Mucosa of rectum (tissue), 2 donors: Measurements from ENCODE around the gene TMEM38B.
"Not testable (repeated sequence)": the region's sequence is repeated elsewhere in the genome, so short reads cannot be mapped to it uniquely, and the experiment has no call there.

Source experiments
- H3K27ac ChIP-seq, 2 donors: one replicate each; pipeline ENCODE4 v1.7.0; 2013; ENCODE audit warnings: inconsistent platforms in 2 of 2, low read depth in 2 of 2, low read length in 2 of 2
- H3K27me3 ChIP-seq, 2 donors: one replicate each; pipeline ENCODE4 v1.7.0; 2013; ENCODE audit warnings: low read length in 2 of 2; ENCODE audit not compliant: control insufficient read depth in 2 of 2, insufficient read depth in 2 of 2
- H3K36me3 ChIP-seq, 2 donors: one replicate each; pipeline ENCODE4 v1.7.0; 2013; ENCODE audit warnings: low read length in 2 of 2; ENCODE audit not compliant: control insufficient read depth in 2 of 2, insufficient read depth in 2 of 2
- H3K4me1 ChIP-seq, 2 donors: one replicate each; pipeline ENCODE4 v1.7.0; 2013; ENCODE audit warnings: low read length in 2 of 2, mild to moderate bottlenecking in 1 of 2; ENCODE audit not compliant: control insufficient read depth in 2 of 2, insufficient read depth in 2 of 2
- H3K4me3 ChIP-seq, 2 donors: one replicate each; pipeline ENCODE4 v1.7.0; 2013; ENCODE audit warnings: low read length in 2 of 2
- H3K9ac ChIP-seq, 2 donors: one replicate each; pipeline ENCODE4 v1.7.0; 2013; ENCODE audit warnings: low read length in 2 of 2, low read depth in 1 of 2, mild to moderate bottlenecking in 1 of 2
- H3K9me3 ChIP-seq, 2 donors: one replicate each; pipeline ENCODE4 v1.7.0; 2013; ENCODE audit warnings: low read length in 2 of 2; ENCODE audit not compliant: control insufficient read depth in 2 of 2
- donor health status: healthy.
- donor health status: Normal muscosa, but diverticular disease.

TMEM38B gene

GRCh38 chr9:105751761-105752160, 57.4 kb downstream of the TMEM38B start:
- Histone ChIP-seq H3K27ac (no peak overlapping the region), H3K9ac (no peak overlapping the region), H3K9me3 (no peaks in the 10 kb centered on the region)

GRCh38 chr9:105757496-105758251, 63.3 kb downstream of the TMEM38B start:
- Histone ChIP-seq H3K9ac (no peak overlapping the region), H3K4me3 (no peak overlapping the region), H3K9me3 (no peaks in the 10 kb centered on the region), H3K27ac (no peak overlapping the region), H3K27me3 (no peaks in the 10 kb centered on the region), H3K4me1 (no peaks in the 10 kb centered on the region), H3K36me3 (peaks cover 0 to under 1% of the 10 kb centered on the region in 2 donors)

More at GRCh38 chr9:105751761-105752160, 57.4 kb downstream of the TMEM38B start:
- Histone ChIP-seq H3K4me3 (no peak overlapping the region), H3K36me3 (peaks cover 8 to 22% of the 10 kb centered on the region in 2 donors), H3K27me3 (no peaks in the 10 kb centered on the region), H3K4me1 (no peaks in the 10 kb centered on the region)

DNA sequence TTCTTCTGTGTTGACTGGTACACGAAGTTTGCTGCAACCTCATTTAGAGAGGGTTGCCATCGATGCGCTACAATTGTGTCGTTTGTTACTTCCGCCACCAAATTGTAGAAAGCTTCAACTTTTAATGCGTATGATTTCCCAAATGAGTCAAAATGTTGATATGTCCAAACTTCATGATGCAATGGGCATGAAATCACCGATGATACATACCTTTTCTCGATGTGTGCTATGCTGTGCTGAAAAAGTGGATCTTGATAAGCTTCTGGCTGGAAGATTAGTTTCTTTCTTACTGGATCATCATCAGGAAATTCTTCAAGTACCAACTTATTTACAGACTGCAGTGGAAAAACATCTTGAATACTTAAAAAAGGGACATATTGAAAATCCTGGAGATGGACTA, 65.7 kb downstream of the TMEM38B start:
- H3K4me1 ChIP-seq, result no peaks in the 10 kb centered on the region
- no peaks in the 10 kb centered on the region for H3K27me3 ChIP-seq
- no peak overlapping the region for H3K4me3 ChIP-seq
- no peak overlapping the region for H3K27ac ChIP-seq
- no peaks in the 10 kb centered on the region for H3K9me3 ChIP-seq
- no peak overlapping the region for H3K9ac ChIP-seq
- no peaks in the 10 kb centered on the region for H3K36me3 ChIP-seq

DNA sequence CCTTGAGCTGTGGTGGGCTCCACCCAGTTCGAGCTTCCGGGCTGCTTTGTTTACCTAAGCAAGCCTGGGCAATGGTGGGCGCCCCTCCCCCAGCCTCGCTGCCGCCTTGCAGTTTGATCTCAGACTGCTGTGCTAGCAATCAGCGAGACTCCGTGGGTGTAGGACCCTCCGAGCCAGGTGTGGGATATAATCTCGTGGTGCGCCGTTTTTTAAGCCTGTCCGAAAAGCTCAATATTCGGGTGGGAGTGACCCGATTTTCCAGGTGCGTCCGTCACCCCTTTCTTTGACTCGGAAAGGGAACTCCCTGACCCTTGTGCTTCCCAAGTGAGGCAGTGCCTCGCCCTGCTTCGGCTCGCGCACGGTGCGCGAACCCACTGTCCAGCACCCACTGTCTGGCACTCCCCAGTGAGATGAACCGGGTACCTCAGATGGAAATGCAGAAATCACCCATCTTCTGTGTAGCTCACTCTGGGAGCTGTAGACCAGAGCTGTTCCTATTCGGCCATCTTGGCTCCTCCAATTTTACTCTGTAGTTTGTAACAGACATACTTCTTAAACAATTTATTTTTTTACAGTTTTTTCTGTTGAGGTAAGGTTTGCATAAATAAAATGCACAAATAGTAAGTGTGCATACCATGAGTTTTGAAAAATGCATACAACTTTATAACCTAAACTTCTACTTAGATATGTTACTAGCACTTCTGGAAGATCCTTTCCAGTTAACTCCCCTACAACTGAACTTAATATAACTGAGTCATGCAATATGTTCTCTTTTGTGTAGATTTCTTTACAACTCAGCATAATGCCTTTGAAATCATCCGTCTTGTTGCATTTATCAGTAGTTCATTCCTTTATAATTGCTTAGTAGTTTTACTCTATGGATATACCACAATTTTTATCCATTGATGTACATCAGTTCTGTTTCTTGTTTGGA, 88.5 kb downstream of the TMEM38B start:
- H3K4me3 ChIP-seq, result not testable (repeated sequence)

DNA sequence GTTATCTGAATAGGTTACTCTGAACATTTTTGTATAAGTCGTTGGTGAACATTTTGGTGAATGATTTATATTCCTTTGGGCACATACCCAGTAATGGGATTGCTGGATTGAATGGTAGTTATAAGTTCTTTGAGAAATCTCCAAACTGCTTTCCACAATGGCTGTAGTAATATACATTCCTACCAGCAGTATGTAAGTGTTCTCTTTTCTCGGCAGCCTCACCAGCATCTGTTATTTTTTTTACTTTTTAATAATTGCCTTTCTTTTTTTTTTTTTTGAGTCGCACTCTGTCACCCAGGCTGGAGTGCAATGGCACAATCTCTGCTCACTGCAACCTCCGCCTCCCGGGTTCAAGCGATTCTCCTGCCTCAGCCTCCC, 89.1 kb downstream of the TMEM38B start:
- H3K27me3 ChIP-seq, H3K9me3 ChIP-seq, H3K9ac ChIP-seq, H3K4me1 ChIP-seq, H3K27ac ChIP-seq, H3K36me3 ChIP-seq, H3K4me3 ChIP-seq: not testable (repeated sequence)

More for the DNA sequence above, 88.5 kb downstream of the TMEM38B start:
- H3K27ac ChIP-seq, H3K9ac ChIP-seq, H3K27me3 ChIP-seq, H3K4me1 ChIP-seq, H3K36me3 ChIP-seq, H3K9me3 ChIP-seq: not testable (repeated sequence)

DNA sequence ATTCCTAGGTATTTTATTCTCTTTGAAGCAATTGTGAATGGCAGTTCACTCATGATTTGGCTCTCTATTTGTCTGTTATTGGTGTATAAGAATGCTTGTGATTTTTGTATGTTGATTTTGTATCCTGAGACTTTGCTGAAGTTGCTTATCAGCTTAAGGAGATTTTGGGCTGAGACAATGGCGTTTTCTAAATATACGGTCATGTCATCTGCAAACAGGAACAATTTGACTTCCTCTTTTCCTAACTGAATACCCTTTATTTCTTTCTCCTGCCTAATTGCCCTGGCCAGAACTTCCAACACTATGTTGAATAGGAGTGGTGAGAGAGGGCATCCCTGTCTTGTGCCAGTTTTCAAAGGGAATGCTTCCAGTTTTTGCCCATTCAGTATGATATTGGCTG, 92.5 kb downstream of the TMEM38B start:
- not testable (repeated sequence) for H3K9ac ChIP-seq, H3K27ac ChIP-seq, H3K27me3 ChIP-seq, H3K4me1 ChIP-seq, H3K9me3 ChIP-seq, H3K36me3 ChIP-seq, H3K4me3 ChIP-seq

DNA sequence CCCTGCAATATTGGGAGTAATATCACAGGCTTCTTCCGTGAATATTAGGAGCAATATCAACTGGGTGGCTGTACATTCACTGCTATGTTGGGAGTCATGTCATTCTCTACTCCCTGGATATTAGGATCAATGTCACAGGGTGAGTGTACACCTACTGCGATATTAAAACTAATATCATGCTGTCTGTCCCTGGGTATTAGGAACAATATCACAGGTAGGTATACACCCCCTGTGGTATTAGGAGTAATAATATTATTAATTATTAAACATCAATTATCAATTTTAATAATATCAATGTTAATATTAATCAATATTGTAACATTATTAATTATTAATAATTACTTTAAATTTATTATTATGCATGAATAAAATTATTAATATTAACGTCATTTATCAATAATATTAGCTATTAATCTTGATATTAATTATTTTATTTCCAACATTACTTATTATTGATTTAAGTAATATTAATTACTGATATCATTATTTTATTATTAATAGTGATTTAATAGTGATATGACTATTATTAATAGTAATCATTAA, 121.9 kb downstream of the TMEM38B start:
- Histone ChIP-seq H3K4me3 (no peak overlapping the region), H3K36me3 (no peaks in the 10 kb centered on the region), H3K27me3 (no peaks in the 10 kb centered on the region), H3K27ac (no peak overlapping the region), H3K9ac (no peak overlapping the region), H3K9me3 (no peaks in the 10 kb centered on the region), H3K4me1 (no peaks in the 10 kb centered on the region)

- Histone ChIP-seq H3K9ac (no peak overlapping the region), H3K9me3 (no peaks in the 10 kb centered on the region), H3K27me3 (no peaks in the 10 kb centered on the region), H3K36me3 (no peaks in the 10 kb centered on the region), H3K4me3 (no peak overlapping the region), H3K27ac (no peak overlapping the region), H3K4me1 (no peaks in the 10 kb centered on the region)
Observed at GRCh38 chr9:105816981-105817380, 122.6 kb downstream of the TMEM38B start.

GRCh38 chr9:105818903-105819302, 124.6 kb downstream of the TMEM38B start:
- Histone ChIP-seq H3K9me3 (no peaks in the 10 kb centered on the region), H3K4me3 (no peak overlapping the region), H3K9ac (no peak overlapping the region), H3K27me3 (no peaks in the 10 kb centered on the region), H3K27ac (no peak overlapping the region), H3K36me3 (no peaks in the 10 kb centered on the region), H3K4me1 (no peaks in the 10 kb centered on the region)

DNA sequence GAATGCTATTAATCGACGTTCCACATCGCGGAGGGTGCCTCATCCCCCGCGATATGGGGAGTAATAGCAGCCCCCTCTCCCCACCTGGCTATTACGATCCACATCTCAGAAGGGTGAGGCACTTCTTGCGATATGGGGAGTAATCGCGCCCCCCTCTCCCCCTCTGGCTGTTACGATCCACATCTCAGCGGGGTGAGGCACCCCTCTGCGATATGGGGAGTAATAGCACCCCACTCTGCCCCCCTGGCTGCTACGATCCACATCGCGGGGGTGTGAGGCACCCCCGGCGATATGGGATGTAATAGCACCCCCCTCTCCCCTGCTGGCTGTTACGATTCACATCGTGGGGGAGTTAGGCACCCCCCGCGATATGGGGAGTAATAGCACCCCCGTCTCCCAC, 128.5 kb downstream of the TMEM38B start:
- Histone ChIP-seq H3K9ac (no peak overlapping the region), H3K9me3 (no peaks in the 10 kb centered on the region), H3K4me3 (no peak overlapping the region), H3K27ac (no peak overlapping the region), H3K36me3 (no peaks in the 10 kb centered on the region), H3K27me3 (no peaks in the 10 kb centered on the region), H3K4me1 (no peaks in the 10 kb centered on the region)
